GM12878 (cell line): ENCODE data around the gene KTN1. TPM values are rescaled to one million over a fixed set of nuclear protein-coding genes. Genes with fewer than 3 reads are reported as not detected.
A peak's percentile ranks its signal among the peaks of the same experiment; 100 is the strongest.

Experiments
- ATAC-seq: fragments of 200-7000 bp; cut with Tn5 transposase; 3 replicates; pipeline ENCODE4 v1.9.1; 2020; ENCODE audit warnings: mild to moderate bottlenecking, moderate library complexity
- BruUV-seq: library from RNA; stranded (reverse); fragments of 400-500 nt; replicated peaks from 2 replicates; lab custom pipeline; 2021; lab: Mats Ljungman, UMichigan
- CTCF ChIA-PET: fragments of 300-600 bp; sonication (Branson Sonifier 250); formaldehyde crosslinking; extraction: SDS; loops from one replicate; lab custom pipeline; 2021; ENCODE audit warnings: inconsistent platforms; lab: Yijun Ruan, JAX
- POLR2A ChIA-PET: fragments of 350-600 bp; formaldehyde crosslinking; extraction: SDS; loops from one replicate; lab custom pipeline; 2021; ENCODE audit warnings: inconsistent platforms; lab: Charles Lee
- RAD21 ChIA-PET: fragments of 300-600 bp; sonication (Branson Sonifier 250); formaldehyde crosslinking; loops from one replicate; lab custom pipeline; 2023; ENCODE audit warnings: antibody characterized with exemption; ENCODE audit not compliant: unreplicated experiment; lab: Charles Lee
- SMC1A ChIA-PET: fragments of 300-600 bp; sonication (Branson Sonifier 250); formaldehyde crosslinking; loops from one replicate; lab custom pipeline; 2023; ENCODE audit not compliant: unreplicated experiment, uncharacterized antibody; lab: Charles Lee
- DNase-seq: peaks from one replicate; pipeline ENCODE4 v3.0.0-alpha.2; 2011; ENCODE audit warnings: low read depth, low spot score
- FAIRE-seq: peaks from 3 replicates; lab custom pipeline; 2011; peaks lifted over from hg19 to GRCh38; lab: Jason Lieb, UNC
- H2AFZ ChIP-seq: 2 replicates; pipeline ENCODE4 v1.6.0; 2011; ENCODE audit warnings: low read depth, low read length, control low read depth; ENCODE audit not compliant: control insufficient read depth
- H3K27ac ChIP-seq: 2 replicates; pipeline ENCODE4 v1.5.1; 2011; ENCODE audit warnings: control low read depth; ENCODE audit not compliant: control insufficient read depth, insufficient read depth
- H3K27me3 ChIP-seq, 2 experiments: replicated peaks in 1 of 2; 2 replicates each; pipeline versions ENCODE4 v1.6.0 to v1.6.1; 2011; ENCODE audit warnings: low read length in 1 of 2; ENCODE audit not compliant: control insufficient read depth in 2 of 2, insufficient read depth in 2 of 2
- H3K36me3 ChIP-seq, 2 experiments: 2 replicates each; pipeline ENCODE4 v1.5.1; 2011; ENCODE audit warnings: low read length in 1 of 2; ENCODE audit not compliant: control insufficient read depth in 2 of 2, insufficient read depth in 2 of 2
- H3K4me1 ChIP-seq: 2 replicates; pipeline ENCODE4 v1.6.1; 2011; ENCODE audit warnings: mild to moderate bottlenecking, low read length, moderate library complexity, mixed read lengths; ENCODE audit not compliant: control insufficient read depth, insufficient read depth
- H3K4me2 ChIP-seq: 2 replicates; pipeline ENCODE4 v1.6.0; 2011; ENCODE audit warnings: control low read depth; ENCODE audit not compliant: control insufficient read depth, insufficient read depth
- H3K4me3 ChIP-seq: fragments of 200-600 bp; sonication (generic); 2 replicates; pipeline ENCODE4 v1.5.1; 2016
- H3K79me2 ChIP-seq: 2 replicates; pipeline ENCODE4 v1.6.0; 2011; ENCODE audit warnings: low read length; ENCODE audit not compliant: control insufficient read depth, insufficient read depth
- H3K9ac ChIP-seq: 2 replicates; pipeline ENCODE4 v1.8.0; 2011; ENCODE audit warnings: low read length, control low read depth, mixed read lengths; ENCODE audit not compliant: control insufficient read depth, insufficient read depth
- H3K9me3 ChIP-seq: replicated peaks from 3 replicates; pipeline ENCODE4 v1.5.1; 2011; ENCODE audit warnings: mild to moderate bottlenecking, low read length; ENCODE audit not compliant: control insufficient read depth, insufficient read depth
- H4K20me1 ChIP-seq: 2 replicates; pipeline ENCODE4 v1.6.0; 2011; ENCODE audit not compliant: control insufficient read depth, insufficient read depth
- BHLHE40 ChIP-seq, 2 experiments: fragments of 450-650 bp in 1 of 2; IDR thresholded peaks; 2 replicates each; pipeline ENCODE4 v1.6.1; 2011 to 2017; ENCODE audit warnings: low read depth in 2 of 2, borderline replicate concordance in 1 of 2, improper control_type of control experiment in 1 of 2, low read length in 1 of 2, mild to moderate bottlenecking in 1 of 2
- CBX3 ChIP-seq: fragments of 200-600 bp; sonication (generic); IDR thresholded peaks from 2 replicates; pipeline ENCODE4 v1.6.1; 2016; ENCODE audit warnings: low read depth, borderline replicate concordance
- CBX5 ChIP-seq: sonication (generic); IDR thresholded peaks from 2 replicates; pipeline ENCODE4 v1.6.1; 2016; ENCODE audit warnings: low read depth, moderate library complexity, mild to moderate bottlenecking, inconsistent platforms
- CEBPB ChIP-seq, 2 experiments: fragments of 150-350 bp in 1 of 2; IDR thresholded peaks; 2 replicates each; pipeline ENCODE4 v1.6.1; 2012 to 2014; ENCODE audit warnings: low read depth in 2 of 2, low read length in 2 of 2, borderline replicate concordance in 1 of 2, inconsistent platforms in 1 of 2
- DPF2 ChIP-seq: fragments of 450-650 bp; IDR thresholded peaks from 2 replicates; pipeline ENCODE4 v1.6.1; 2017; ENCODE audit warnings: mild to moderate bottlenecking
- FOS ChIP-seq: IDR thresholded peaks from 3 replicates; pipeline ENCODE4 v1.6.1; 2011; ENCODE audit warnings: borderline replicate concordance; ENCODE audit not compliant: insufficient read length; ENCODE audit errors: extremely low read depth
- IKZF1 ChIP-seq: fragments of 450-650 bp; conservative IDR thresholded peaks from 2 replicates; pipeline ENCODE4 v1.6.1; 2017; ENCODE audit warnings: antibody characterized with exemption, mild to moderate bottlenecking
- JUNB ChIP-seq: IDR thresholded peaks from 2 replicates; pipeline ENCODE4 v1.6.1; 2016; ENCODE audit warnings: antibody characterized with exemption, mild to moderate bottlenecking
- JUND ChIP-seq: IDR thresholded peaks from 2 replicates; pipeline ENCODE4 v1.6.1; 2012; ENCODE audit warnings: low read depth, mild to moderate bottlenecking, low read length, improper control_type of control experiment, moderate library complexity
- KDM1A ChIP-seq: fragments of 200-600 bp; sonication (generic); IDR thresholded peaks from 2 replicates; pipeline ENCODE4 v1.6.1; 2016; ENCODE audit warnings: borderline replicate concordance
- LARP7 ChIP-seq: fragments of 450-650 bp; IDR thresholded peaks from 2 replicates; pipeline ENCODE4 v1.6.1; 2017; ENCODE audit warnings: mild to moderate bottlenecking
- MEF2A ChIP-seq: IDR thresholded peaks from 2 replicates; pipeline ENCODE4 v1.6.1; 2011; ENCODE audit warnings: low read depth, mild to moderate bottlenecking, low read length, moderate library complexity; ENCODE audit not compliant: insufficient read depth
- POLR2A ChIP-seq: IDR thresholded peaks from 2 replicates; pipeline ENCODE4 v1.6.1; 2011; ENCODE audit warnings: low read depth, mild to moderate bottlenecking, low read length
- POLR2AphosphoS5 ChIP-seq: IDR thresholded peaks from 2 replicates; pipeline ENCODE4 v1.6.1; 2011; ENCODE audit warnings: mild to moderate bottlenecking, low read length, inconsistent platforms
- RFX5 ChIP-seq: IDR thresholded peaks from 2 replicates; pipeline ENCODE4 v1.6.1; 2011; ENCODE audit warnings: low read depth, low read length, improper control_type of control experiment
- SIN3A ChIP-seq: IDR thresholded peaks from 2 replicates; pipeline ENCODE4 v1.6.1; 2012; ENCODE audit warnings: low read depth, low read length, improper control_type of control experiment
- SMAD1 ChIP-seq: fragments of 450-650 bp; IDR thresholded peaks from 2 replicates; pipeline ENCODE4 v1.6.1; 2018; ENCODE audit warnings: mild to moderate bottlenecking, low read depth; ENCODE audit not compliant: partially characterized antibody
- SPI1 ChIP-seq: IDR thresholded peaks from 2 replicates; pipeline ENCODE4 v1.6.1; 2011; ENCODE audit warnings: low read depth, mild to moderate bottlenecking, low read length, moderate library complexity, borderline replicate concordance; ENCODE audit not compliant: insufficient read depth
- SRF ChIP-seq, 2 experiments: IDR thresholded peaks; 2 replicates each; pipeline ENCODE4 v1.6.1; 2011; ENCODE audit warnings: low read depth in 2 of 2, low read length in 2 of 2, mild to moderate bottlenecking in 1 of 2, moderate library complexity in 1 of 2
- TAF1 ChIP-seq: IDR thresholded peaks from 2 replicates; pipeline ENCODE4 v1.6.1; 2011; ENCODE audit warnings: mild to moderate bottlenecking, low read depth, low read length, borderline replicate concordance
- ZNF207 ChIP-seq: fragments of 450-650 bp; IDR thresholded peaks from 2 replicates; pipeline ENCODE4 v1.6.1; 2014; ENCODE audit warnings: antibody characterized with exemption, mild to moderate bottlenecking, borderline replicate concordance
- WGBS: methylation state at CpG from one replicate; pipeline ENCODE4 v1.1.6; 2016; ENCODE audit warnings: low lambda C conversion rate; ENCODE audit not compliant: insufficient replicate concordance, insufficient coverage; ENCODE audit errors: missing lambda C conversion rate; 5-methylcytosine and 5-hydroxymethylcytosine counted together
- in situ Hi-C: fragments of 300-500 bp; cut with MboI; formaldehyde crosslinking; loops from 9 replicates; pipeline ENCODE4 v1.14.3; 2018; ENCODE audit warnings: mixed read lengths
- intact Hi-C: fragments of 100-400 bp; cut with micrococcal nuclease; formaldehyde crosslinking; loops from one replicate; pipeline ENCODE4 v1.14.2; 2022; ENCODE audit not compliant: unreplicated experiment
- polyA plus RNA-seq, 11 experiments: library from polyadenylated mRNA; depleted of rRNA in 4 of 11; unstranded in 6 of 11; stranded (reverse) in 5 of 11; fragments of >200 nt; fragmentation: Nextera tagmentation in 4 of 11; fragmentation: Illumina TruSeq in 1 of 11; extraction: Ambion mirVana in 4 of 11; extraction: Trizol in 1 of 11; gene quantifications; 1 replicate in 1 of 11; 2 replicates in 10 of 11; pipeline versions ENCODE4 v1.2.1 to v1.2.3, GENCODE V29; 2011 to 2016; ENCODE audit warnings: inconsistent platforms in 2 of 11, missing spikeins in 2 of 11, low read depth in 1 of 11
- total RNA-seq, 4 experiments: library from RNA; depleted of rRNA in 3 of 4; stranded (reverse); fragments of >200 nt in 3 of 4; fragmentation: Illumina TruSeq in 1 of 4; extraction: Trizol in 1 of 4; gene quantifications; 2 replicates each; pipeline versions ENCODE4 v1.2.1 to v1.2.3, GENCODE V29; 2013 to 2021
- TF ChIP-seq, protein P1 (sequence below), 3 experiments: IDR thresholded peaks in 2 of 3; conservative IDR thresholded peaks in 1 of 3; 2 replicates each; pipeline ENCODE4 v1.5.1; 2011; ENCODE audit warnings: low read depth in 3 of 3, low read length in 3 of 3, mild to moderate bottlenecking in 3 of 3, control low read depth in 2 of 3, moderate library complexity in 2 of 3, inconsistent platforms in 1 of 3, mixed read lengths in 1 of 3; ENCODE audit not compliant: control insufficient read depth in 2 of 3, insufficient read depth in 1 of 3; ENCODE audit errors: extremely low read depth in 1 of 3
- TF ChIP-seq, protein P2 (sequence below): IDR thresholded peaks from 2 replicates; pipeline ENCODE4 v1.6.1; 2011; ENCODE audit warnings: mild to moderate bottlenecking, low read depth, low read length, moderate library complexity; ENCODE audit not compliant: insufficient replicate concordance

KTN1 gene
- total and polyA plus RNA-seq, 10 of the 15 experiments (the other 5 are each of a cell fraction or from before 2014, with no cell fraction given): 50.6 to 154 (median 84.2) TPM

DNA sequence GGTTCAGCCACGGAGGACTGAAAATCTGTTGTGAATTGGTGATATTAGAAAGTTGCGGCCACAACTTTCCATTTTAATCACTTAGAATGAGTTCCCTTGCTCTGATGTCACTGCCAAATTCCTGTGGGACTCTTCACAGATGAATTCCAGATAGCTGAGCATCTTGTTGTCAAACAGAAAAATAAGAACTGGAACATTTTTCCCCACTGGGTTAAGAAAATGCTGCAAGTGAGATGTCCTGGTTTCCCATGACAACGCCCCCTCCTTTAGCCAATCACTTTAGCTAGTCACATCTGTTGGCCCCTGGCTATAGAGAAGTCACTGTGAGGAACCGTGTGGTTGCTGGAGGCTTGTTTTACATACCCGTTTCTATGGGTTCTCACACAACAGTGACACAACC is 135.9 kb downstream of the KTN1 start (continued):
- TF ChIP-seq, protein P1, sequence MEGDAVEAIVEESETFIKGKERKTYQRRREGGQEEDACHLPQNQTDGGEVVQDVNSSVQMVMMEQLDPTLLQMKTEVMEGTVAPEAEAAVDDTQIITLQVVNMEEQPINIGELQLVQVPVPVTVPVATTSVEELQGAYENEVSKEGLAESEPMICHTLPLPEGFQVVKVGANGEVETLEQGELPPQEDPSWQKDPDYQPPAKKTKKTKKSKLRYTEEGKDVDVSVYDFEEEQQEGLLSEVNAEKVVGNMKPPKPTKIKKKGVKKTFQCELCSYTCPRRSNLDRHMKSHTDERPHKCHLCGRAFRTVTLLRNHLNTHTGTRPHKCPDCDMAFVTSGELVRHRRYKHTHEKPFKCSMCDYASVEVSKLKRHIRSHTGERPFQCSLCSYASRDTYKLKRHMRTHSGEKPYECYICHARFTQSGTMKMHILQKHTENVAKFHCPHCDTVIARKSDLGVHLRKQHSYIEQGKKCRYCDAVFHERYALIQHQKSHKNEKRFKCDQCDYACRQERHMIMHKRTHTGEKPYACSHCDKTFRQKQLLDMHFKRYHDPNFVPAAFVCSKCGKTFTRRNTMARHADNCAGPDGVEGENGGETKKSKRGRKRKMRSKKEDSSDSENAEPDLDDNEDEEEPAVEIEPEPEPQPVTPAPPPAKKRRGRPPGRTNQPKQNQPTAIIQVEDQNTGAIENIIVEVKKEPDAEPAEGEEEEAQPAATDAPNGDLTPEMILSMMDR (IDR thresholded peaks at IDR 0.05 in 2 of 3, conservative IDR thresholded peaks at IDR 0.05 in 1 of 3; ENCODE audit: control insufficient read depth in 2 of 3, extremely low read depth in 1 of 3, insufficient read depth in 1 of 3, low read depth in 3 of 3, low read length in 3 of 3): no peak
- no peak for TF ChIP-seq JUND
- no peak for TF ChIP-seq MEF2A
- no peak for TF ChIP-seq TAF1
- 0 out of 2 replicates have a peak, but pooled peaks have one; percentile 19 for TF ChIP-seq JUNB
- peak; percentile 24; the same call in 1 of the 2 replicates for TF ChIP-seq SPI1
- TF ChIP-seq DPF2: no peak
- TF ChIP-seq CBX3: no peak
- TF ChIP-seq ZNF207: no peak
- TF ChIP-seq FOS: no peak
- no peak for TF ChIP-seq POLR2A
- 0 out of 2 replicates have a peak, but pooled peaks have one; percentile 23 for TF ChIP-seq RFX5

GRCh38 chr14:55717621-55718020 is 137.6 kb downstream of the KTN1 start:
- no peak for DNase-seq
- Histone ChIP-seq H3K9ac (no peak overlapping the region), H4K20me1 (no peaks in the 10 kb centered on the region), H2AFZ (no peak overlapping the region), H3K4me1 (peaks cover 3% of the 10 kb centered on the region; the same call in 1 of the 2 replicates), H3K27me3 (no peaks in the 10 kb centered on the region), H3K27ac (no peak overlapping the region), H3K9me3 (no peaks in the 10 kb centered on the region), H3K36me3 (no peaks in the 10 kb centered on the region), H3K79me2 (no peaks in the 10 kb centered on the region), H3K4me3 (no peak overlapping the region), H3K4me2 (no peak overlapping the region)
- ChIA-PET SMC1A (no interaction called here), CTCF (no interaction called here), POLR2A (no interaction called here), RAD21 (no interaction called here)
- no TSS peak for BruUV-seq
- ATAC-seq: no peak
- intact Hi-C loops: no loop called here
- FAIRE-seq: no peak
- 92% methylated on average over 4 of the region's 4 CpGs for WGBS
- in situ Hi-C loops: loop anchor here (10.0 kb wide), 1 partner anchor 757 kb away; no protein-coding TSS in a partner anchor
- TF ChIP-seq CBX5 (no peak), SIN3A (no peak), SRF (IDR thresholded peaks at IDR 0.05; ENCODE audit: low read depth in 2 of 2, low read length in 2 of 2) (no peak), IKZF1 (no peak), SMAD1 (no peak), LARP7 (no peak), BHLHE40 (IDR thresholded peaks at IDR 0.05; ENCODE audit: borderline replicate concordance in 1 of 2, low read depth in 2 of 2, low read length in 1 of 2) (no peak), JUNB (no peak), POLR2AphosphoS5 (no peak), KDM1A (no peak), CEBPB (IDR thresholded peaks at IDR 0.05; ENCODE audit: borderline replicate concordance in 1 of 2, low read depth in 2 of 2, low read length in 2 of 2) (no peak)
- TF ChIP-seq, protein P2, sequence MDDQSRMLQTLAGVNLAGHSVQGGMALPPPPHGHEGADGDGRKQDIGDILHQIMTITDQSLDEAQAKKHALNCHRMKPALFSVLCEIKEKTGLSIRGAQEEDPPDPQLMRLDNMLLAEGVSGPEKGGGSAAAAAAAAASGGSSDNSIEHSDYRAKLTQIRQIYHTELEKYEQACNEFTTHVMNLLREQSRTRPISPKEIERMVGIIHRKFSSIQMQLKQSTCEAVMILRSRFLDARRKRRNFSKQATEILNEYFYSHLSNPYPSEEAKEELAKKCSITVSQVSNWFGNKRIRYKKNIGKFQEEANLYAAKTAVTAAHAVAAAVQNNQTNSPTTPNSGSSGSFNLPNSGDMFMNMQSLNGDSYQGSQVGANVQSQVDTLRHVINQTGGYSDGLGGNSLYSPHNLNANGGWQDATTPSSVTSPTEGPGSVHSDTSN: no peak
